T-helper 2 cell treated with Interferon-gamma antibody and Interleukin-4, amounts not matched to agents 5 μg/mL and 100 μg/mL, for 36 hours (primary cell): ENCODE results near the gene LAMB4.
A peak's percentile ranks its signal among the peaks of the same experiment; 100 is the strongest.

Experiments used
- DNase-seq: peaks from one replicate; pipeline ENCODE4 v3.0.0; 2021; ENCODE audit warnings: low spot score
- H3K27ac Mint-ChIP-seq: one replicate; pipeline ENCODE4 v1.8.0; 2021; ENCODE audit warnings: mild to moderate bottlenecking, mixed read lengths
- H3K27me3 Mint-ChIP-seq: one replicate; pipeline ENCODE4 v1.8.0; 2021; ENCODE audit warnings: low read depth, mixed read lengths
- H3K36me3 Mint-ChIP-seq: one replicate; pipeline ENCODE4 v1.8.0; 2021; ENCODE audit warnings: low read depth, mixed read lengths
- H3K4me1 Mint-ChIP-seq: one replicate; pipeline ENCODE4 v1.8.0; 2021; ENCODE audit warnings: low read depth, mixed read lengths
- H3K4me3 Mint-ChIP-seq: one replicate; pipeline ENCODE4 v1.8.0; 2022; ENCODE audit warnings: mild to moderate bottlenecking, moderate library complexity, mixed read lengths
- H3K9me3 Mint-ChIP-seq: one replicate; pipeline ENCODE4 v1.8.0; 2021; ENCODE audit warnings: mixed read lengths

LAMB4 gene

DNA sequence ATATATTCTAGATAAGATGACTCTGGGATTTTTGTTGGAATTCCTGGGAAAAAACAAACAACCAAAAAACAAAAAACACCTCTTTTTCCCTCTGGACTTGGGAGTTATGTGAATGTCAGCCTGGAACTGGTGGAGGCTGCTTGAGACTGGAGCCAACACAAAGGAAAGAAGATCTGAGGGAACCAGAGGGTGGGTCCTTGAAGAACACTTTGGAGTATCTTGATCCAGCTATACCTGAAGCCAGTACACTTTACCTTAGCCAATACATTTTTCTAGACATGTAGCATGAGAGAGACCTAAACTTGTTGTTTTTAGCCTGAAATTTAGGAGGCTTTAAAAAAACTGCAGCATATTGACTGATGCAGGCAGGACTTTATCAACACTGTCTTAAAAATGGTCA is 121.3 kb downstream of the LAMB4 start:
- Mint-ChIP-seq H3K9me3 (no peaks in the 10 kb centered on the region), H3K4me1 (peaks cover 3% of the 10 kb centered on the region), H3K27ac (no peak overlapping the region), H3K36me3 (no peaks in the 10 kb centered on the region), H3K27me3 (peaks cover 47% of the 10 kb centered on the region), H3K4me3 (no peak overlapping the region)
- no peak for DNase-seq

DNA sequence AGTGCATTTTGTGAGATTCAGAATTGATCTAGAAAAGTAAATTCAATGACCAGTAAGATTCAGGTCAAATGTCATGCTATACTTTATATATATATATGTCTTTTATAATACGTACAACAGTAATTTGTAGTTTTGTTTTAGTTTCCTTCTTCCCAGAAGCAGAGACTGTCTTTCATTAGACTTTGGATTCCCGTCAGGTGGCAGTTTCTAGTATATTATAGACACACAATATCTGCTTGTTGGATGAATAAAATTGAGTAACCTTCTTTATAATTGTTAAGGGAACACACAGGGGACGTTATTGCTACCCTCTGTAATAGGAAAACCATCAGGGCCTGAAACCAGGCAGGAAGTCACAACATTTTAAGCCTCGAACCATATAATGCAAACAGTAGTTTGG is 121.9 kb downstream of the LAMB4 start:
- H3K36me3 Mint-ChIP-seq, result no peaks in the 10 kb centered on the region
- H3K27ac Mint-ChIP-seq, result no peak overlapping the region
- DNase-seq, result no peak
- H3K27me3 Mint-ChIP-seq, result peaks cover 48% of the 10 kb centered on the region
- H3K4me3 Mint-ChIP-seq, result no peak overlapping the region
- H3K9me3 Mint-ChIP-seq, result no peaks in the 10 kb centered on the region
- peaks cover 3% of the 10 kb centered on the region for H3K4me1 Mint-ChIP-seq

DNA sequence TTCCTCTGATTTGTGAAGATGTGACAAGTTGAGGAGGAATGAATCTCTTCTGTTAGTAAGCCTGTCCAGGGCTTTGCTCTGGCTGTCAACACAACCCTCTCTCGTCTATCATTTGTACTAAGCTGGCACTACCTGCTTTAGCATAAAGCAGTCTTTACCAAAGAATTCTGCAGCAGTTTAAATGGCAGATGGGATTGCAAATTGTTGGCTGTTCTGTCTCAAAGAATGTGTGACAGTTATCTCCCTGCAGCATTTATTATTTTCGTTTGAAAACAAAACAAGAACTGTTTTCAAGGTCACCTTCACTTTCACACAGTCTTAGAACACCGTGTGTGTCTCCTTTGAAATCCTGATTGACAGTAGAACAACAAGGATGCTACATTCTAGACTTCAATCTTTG is 122.4 kb downstream of the LAMB4 start:
- no peak for DNase-seq
- no peaks in the 10 kb centered on the region for H3K36me3 Mint-ChIP-seq
- H3K27ac Mint-ChIP-seq, result no peak overlapping the region
- no peaks in the 10 kb centered on the region for H3K9me3 Mint-ChIP-seq
- H3K4me3 Mint-ChIP-seq, result no peak overlapping the region
- peaks cover 51% of the 10 kb centered on the region for H3K27me3 Mint-ChIP-seq
- peaks cover 3% of the 10 kb centered on the region for H3K4me1 Mint-ChIP-seq

DNA sequence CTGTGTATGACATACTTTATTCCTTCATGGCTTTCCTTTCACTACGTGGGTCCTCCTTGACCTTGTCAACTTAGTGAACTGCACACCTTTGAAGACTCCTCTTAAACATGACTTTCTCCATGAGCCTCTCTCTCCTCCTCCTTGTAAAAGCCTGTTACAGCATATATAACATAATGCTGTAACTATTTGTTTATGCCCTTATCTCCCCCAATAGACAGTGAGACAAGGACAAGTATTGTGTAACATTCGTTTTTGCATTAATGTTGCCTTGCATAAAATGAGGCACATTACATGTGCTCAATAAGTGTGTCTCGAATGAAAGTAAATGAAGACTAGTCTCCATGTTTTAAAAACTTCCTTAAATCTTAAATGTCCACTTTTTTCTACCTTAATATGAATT is 122.9 kb downstream of the LAMB4 start:
- Mint-ChIP-seq H3K27ac (no peak overlapping the region), H3K36me3 (no peaks in the 10 kb centered on the region), H3K4me1 (peaks cover 6% of the 10 kb centered on the region), H3K9me3 (no peaks in the 10 kb centered on the region), H3K27me3 (peaks cover 53% of the 10 kb centered on the region), H3K4me3 (no peak overlapping the region)
- DNase-seq, result no peak

DNA sequence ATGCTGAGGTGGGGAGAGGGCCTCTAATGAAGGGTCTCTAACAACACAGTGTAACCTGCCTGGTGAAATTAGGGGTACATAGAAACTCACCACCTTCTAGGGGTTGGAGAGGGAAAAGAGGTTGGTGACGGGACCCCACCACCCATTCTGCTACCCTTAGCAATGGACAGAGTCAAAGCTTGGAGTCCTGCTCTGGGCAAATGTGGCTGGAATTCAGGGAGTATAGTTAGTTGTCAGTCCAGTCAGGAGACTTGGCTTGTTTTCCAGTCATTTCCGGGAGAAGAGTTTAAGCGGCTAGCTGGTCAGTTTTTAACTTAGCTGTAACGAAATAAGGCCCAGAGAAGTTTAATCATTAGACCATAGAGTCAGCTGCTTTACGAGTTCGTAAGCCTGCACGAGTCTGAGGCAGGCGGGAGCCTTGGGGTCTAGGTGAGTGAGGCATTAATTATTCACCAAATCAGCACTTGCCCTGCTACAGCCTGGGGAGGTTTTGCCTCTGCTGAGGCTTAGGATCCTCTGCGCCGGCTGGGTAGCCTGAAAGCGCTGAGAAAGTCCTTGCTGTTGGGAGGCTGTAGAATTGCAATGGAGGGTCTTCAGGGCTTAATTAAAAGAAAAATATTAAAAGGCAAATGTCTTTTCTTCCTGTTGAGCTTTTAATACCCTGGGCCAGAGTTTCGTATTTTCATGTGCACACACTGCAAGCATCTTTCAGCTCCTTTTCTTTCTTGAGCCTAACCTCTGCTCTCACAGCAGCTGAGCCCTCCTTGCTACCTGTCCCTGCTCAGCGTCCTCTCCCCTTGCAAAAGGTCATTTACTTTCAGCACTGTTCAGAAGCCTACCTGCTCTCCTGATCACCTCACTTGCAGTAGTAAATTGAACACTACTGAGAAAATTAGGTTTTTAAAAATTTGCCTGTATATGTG is 125.7 kb downstream of the LAMB4 start:
- H3K9me3 Mint-ChIP-seq, result no peaks in the 10 kb centered on the region
- DNase-seq, result no peak
- H3K27me3 Mint-ChIP-seq, result peaks cover 66% of the 10 kb centered on the region

DNA sequence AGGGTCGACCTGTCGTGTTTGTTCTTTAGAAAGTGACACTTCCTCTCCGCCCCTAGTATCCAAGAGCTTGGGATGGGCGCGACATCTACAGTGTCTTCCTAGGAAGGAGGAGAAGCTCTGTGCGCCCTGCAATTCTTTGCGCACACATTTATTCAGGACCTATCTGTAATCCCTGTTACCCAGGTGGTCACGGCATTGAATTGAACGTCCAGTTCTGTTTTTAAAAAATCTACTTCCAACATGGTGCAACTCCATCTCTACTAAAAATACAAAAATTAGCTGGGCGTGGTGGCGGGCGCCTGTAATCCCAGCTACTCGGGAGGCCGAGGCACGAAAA is 126.6 kb downstream of the LAMB4 start:
- H3K27me3 Mint-ChIP-seq, result peaks cover 74% of the 10 kb centered on the region
- H3K4me3 Mint-ChIP-seq, result no peak overlapping the region
- H3K4me1 Mint-ChIP-seq, result peaks cover 11% of the 10 kb centered on the region

More for the DNA sequence above, 125.7 kb downstream of the LAMB4 start:
- peaks cover 11% of the 10 kb centered on the region for H3K4me1 Mint-ChIP-seq
- peak overlapping the region; percentile 27 for H3K4me3 Mint-ChIP-seq
- H3K36me3 Mint-ChIP-seq, result no peaks in the 10 kb centered on the region
- no peak overlapping the region for H3K27ac Mint-ChIP-seq

DNA sequence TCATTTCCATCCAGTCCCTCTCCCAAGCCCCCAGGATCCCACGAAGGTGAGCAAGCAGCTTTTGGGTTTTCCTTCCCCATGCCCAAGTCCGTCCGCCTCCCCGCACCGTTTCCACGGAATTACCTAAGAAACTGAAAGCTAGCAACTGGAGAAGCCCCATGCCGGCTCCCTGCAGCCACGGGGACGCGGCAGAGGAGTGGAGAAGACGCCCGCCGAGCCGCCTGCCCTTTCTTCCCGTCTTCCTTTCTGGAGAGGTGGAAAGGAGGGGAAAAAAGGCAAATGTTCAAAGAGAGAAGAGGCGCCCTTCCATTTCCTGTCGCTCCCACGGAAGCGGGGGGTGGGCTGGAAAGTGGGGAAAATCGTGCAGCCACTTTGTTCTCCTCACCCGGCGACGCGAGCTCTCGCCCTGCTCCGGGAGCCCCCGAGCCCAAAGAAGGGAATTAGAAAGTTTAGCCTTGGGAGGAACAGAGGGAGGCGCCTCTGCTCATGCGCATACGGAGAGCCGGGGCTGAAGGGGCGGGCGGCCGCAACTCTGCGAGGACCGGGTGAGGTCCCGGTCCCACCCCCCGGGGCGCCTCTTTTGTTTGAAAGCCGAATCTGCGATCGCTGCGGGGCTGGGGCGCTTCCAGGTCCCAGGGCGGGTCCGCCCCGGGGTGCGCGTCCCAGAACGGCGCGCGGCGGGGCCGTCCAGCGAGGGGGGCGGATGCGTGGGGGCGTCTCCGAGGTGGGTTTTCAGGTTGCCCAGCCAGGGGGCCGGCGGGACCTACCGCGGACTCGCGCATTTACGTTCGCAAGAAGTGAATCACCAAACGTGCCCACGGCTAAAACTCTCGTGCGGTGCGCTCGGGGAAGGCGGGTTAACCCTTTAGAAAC is 127.2 kb downstream of the LAMB4 start, which contains the start of gene LAMB1:
Gene LAMB1 (minus strand): TSS at position 436 of the 873 bp plus-strand sequence. CDS start 276 bp downstream, at position 160.
- peak within 1 kb of the TSS; percentile 73 for H3K4me3 Mint-ChIP-seq
- DNase-seq, result no peak
- H3K9me3 Mint-ChIP-seq, result no peaks in the 10 kb centered on the region
- no peaks in the 10 kb centered on the region for H3K36me3 Mint-ChIP-seq
- no peak within 1 kb of the TSS for H3K27ac Mint-ChIP-seq
- H3K4me1 Mint-ChIP-seq, result peaks cover 11% of the 10 kb centered on the region
- H3K27me3 Mint-ChIP-seq, result peaks cover 77% of the 10 kb centered on the region

More for the DNA sequence above, 126.6 kb downstream of the LAMB4 start:
- H3K36me3 Mint-ChIP-seq, result no peaks in the 10 kb centered on the region
- no peak overlapping the region for H3K27ac Mint-ChIP-seq
- no peaks in the 10 kb centered on the region for H3K9me3 Mint-ChIP-seq
- DNase-seq, result no peak

DNA sequence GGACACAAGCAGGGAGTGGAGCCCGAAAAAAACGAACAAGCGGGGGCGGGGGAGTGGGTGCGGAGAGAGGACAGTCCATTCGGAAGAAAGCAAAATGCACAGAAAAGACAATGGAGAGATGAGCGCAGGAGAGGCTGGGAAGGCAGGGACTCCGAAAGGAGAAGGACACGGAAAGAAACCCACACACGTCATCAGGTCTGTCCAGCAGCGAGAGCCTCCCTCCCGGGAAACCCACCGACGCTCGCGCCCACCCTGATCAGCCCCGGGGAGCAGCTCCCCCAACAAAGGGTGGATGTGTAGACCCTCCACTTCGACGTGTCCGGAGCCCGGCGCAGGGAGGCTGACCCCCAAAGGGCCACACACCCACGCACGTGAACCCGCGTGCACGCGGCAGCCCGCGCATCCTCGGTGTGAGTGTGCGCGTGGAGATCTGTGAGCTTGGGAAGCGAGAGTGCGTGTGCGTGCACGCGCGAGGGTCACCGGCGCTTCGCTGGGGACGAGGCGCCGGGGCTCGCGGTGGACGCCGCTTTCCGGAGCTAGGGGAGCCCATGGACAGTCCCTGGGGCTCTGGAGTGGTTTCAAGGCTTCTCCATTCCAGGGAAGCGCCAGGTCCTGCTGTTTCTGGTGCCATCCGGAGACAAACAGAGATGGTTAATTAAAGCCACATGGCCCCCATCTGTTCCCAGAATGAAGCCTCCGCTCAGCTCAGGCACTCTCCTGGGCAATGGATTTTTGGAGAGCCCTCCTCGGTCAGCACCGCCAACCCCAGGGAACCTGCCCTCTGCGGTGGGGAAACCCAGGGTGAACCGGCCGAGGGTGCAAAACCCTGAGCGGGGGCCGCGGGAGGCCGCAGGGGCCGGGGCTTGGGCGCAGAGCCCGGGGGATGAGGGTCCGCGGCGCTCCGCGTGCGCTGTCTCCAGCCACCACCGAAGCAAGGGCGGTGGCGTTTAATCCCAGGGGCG is 128.1 kb downstream of the LAMB4 start:
- Mint-ChIP-seq H3K4me1 (peaks cover 11% of the 10 kb centered on the region), H3K27ac (peak overlapping the region; percentile 15), H3K4me3 (peak overlapping the region; percentile 73), H3K9me3 (no peaks in the 10 kb centered on the region), H3K27me3 (peaks cover 76% of the 10 kb centered on the region), H3K36me3 (no peaks in the 10 kb centered on the region)
- no peak for DNase-seq

DNA sequence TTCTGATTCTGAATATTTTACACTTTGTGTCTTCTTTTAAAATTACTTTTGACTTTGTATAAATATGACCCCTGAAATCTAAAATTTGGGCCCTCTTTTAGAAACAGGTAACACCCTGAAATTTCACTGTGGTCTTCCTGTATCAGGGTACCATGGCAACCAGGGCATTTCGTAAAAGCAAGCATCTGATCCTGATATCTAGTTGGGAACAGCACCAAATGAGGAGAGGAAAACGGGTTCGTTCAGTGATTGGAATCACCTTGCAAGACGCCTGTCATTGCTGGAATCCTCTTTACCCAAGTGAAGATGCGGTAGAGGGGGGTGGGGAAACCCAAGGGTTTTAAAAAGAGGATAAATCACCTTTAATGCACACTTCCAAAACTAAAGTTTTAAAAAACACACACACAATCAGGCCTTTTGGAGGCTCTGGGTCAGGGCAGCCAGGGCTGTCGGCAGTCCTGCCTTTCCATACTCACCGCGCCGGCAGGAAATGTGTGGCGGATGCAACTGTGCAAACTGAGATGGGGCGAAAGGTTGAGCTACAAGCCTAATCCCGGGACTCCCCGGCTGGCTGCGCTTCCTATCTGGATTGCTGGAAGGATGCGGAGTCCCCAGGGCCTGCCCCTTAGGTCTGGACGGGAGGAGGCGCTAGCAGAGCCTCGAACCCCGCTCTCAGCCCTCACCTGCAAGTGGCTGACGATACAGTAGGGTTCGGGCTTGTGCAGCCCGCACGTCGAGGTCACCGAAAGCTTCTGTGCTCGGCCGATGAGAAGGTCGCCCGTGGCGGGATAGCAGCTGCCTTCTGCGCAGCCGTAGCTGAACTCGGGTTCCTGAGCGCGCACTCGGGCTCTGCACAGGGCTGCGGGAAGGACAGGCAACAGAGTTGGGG is 129.0 kb downstream of the LAMB4 start:
- H3K4me1 Mint-ChIP-seq, result peaks cover 11% of the 10 kb centered on the region
- DNase-seq, result no peak
- peak overlapping the region; percentile 73 for H3K4me3 Mint-ChIP-seq
- peak overlapping the region; percentile 15 for H3K27ac Mint-ChIP-seq
- no peaks in the 10 kb centered on the region for H3K9me3 Mint-ChIP-seq
- H3K36me3 Mint-ChIP-seq, result no peaks in the 10 kb centered on the region
- H3K27me3 Mint-ChIP-seq, result peaks cover 76% of the 10 kb centered on the region

DNA sequence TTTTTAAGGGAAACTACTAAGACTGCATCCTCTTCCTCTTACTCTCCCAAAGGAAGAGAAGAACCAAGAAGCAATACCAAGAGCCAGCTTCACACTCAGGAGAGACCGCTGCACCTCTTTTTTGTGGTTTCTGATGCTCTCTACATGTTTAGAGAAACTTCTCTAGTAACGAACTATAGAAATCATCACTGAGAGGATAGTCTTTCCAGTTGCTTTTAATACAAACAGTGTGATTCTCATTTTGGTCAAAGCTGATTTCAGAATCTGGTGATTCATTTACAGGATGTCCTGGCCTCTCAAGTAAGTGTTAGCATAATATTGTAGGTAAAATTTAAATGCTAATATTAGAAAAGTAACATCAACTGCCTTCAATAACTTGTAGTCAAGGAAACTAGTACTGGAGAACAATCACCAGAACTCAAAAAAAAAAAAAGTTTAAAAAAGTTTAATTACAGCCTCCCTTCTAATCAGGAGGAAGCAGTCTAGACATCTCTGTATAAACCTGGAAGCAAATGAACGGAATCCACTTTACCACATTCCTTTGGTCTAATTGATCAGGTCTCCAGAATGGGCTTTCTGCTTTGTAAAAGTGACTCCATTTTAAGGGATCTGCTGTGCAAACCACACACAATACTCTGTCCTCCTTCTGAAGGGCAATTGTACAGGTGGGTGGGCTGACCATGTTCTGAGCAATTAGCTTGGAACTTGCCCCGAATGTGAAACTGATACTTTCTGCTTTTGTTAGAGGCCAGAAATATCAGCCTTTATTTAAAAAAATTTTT is 130.2 kb downstream of the LAMB4 start:
- no peaks in the 10 kb centered on the region for H3K36me3 Mint-ChIP-seq
- H3K27ac Mint-ChIP-seq, result no peak overlapping the region
- no peak for DNase-seq
- H3K9me3 Mint-ChIP-seq, result no peaks in the 10 kb centered on the region
- H3K4me1 Mint-ChIP-seq, result peaks cover 11% of the 10 kb centered on the region
- H3K4me3 Mint-ChIP-seq, result no peak overlapping the region
- H3K27me3 Mint-ChIP-seq, result peaks cover 74% of the 10 kb centered on the region

DNA sequence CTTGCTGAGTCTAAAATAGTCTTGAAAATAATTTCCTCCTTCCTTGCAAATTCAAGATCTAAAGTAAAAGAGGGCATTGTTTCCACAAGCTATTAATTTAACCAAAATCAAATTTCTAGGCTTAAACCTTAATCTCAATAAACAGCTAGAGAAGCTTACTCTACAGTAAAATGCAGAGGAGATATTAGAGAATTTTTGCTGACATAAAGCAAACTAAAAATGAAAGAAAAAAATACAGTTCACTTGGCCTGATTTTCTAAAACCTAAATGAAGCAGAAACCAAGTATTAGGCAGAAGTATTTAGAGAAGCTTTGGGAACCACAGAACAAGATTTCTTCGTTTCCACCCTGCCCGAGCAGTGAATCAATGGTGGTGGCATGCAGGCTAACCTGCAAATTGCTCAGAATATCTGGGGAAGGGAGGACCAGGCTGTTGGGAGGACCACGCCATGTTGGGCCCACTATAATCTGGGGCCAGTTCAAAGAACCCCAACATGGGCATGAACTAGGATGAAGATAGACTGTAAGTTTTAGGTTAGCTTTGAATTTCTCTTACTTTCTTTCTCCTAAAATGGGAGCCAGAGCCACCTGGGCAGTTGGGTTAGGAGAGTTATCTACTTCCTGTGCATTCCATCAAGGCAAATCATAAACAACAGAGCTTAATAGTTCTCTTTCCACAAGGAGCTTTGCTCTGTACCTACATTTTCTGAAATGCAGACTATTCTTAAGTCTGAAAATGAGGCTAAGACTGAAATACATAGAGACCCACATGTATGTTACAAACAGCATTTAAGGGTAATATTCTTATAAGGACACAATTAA is 131.3 kb downstream of the LAMB4 start:
- no peak overlapping the region for H3K4me3 Mint-ChIP-seq
- no peaks in the 10 kb centered on the region for H3K9me3 Mint-ChIP-seq
- peaks cover 65% of the 10 kb centered on the region for H3K27me3 Mint-ChIP-seq
- H3K4me1 Mint-ChIP-seq, result peaks cover 8% of the 10 kb centered on the region
- DNase-seq, result no peak
- no peak overlapping the region for H3K27ac Mint-ChIP-seq
- H3K36me3 Mint-ChIP-seq, result no peaks in the 10 kb centered on the region
